IPS DF 4.7 (cell line): ENCODE results near the gene ECHS1.

Source experiments
- DNase-seq: peaks from one replicate; pipeline ENCODE4 v3.0.0-alpha.2; 2013; ENCODE audit warnings: low spot score; ENCODE audit errors: extremely low read depth

ECHS1 gene

GRCh38 chr10:133341983-133342382 is 31.2 kb downstream of the ECHS1 start:
- DNase-seq: no peak

GRCh38 chr10:133339708-133340380 is 33.3 kb downstream of the ECHS1 start:
- no peak for DNase-seq

GRCh38 chr10:133338080-133339071 is 34.8 kb downstream of the ECHS1 start:
- DNase-seq: no peak

- no peak for DNase-seq
These were observed 35.8 kb downstream of the ECHS1 start for GRCh38 chr10:133337370-133337725.

DNA sequence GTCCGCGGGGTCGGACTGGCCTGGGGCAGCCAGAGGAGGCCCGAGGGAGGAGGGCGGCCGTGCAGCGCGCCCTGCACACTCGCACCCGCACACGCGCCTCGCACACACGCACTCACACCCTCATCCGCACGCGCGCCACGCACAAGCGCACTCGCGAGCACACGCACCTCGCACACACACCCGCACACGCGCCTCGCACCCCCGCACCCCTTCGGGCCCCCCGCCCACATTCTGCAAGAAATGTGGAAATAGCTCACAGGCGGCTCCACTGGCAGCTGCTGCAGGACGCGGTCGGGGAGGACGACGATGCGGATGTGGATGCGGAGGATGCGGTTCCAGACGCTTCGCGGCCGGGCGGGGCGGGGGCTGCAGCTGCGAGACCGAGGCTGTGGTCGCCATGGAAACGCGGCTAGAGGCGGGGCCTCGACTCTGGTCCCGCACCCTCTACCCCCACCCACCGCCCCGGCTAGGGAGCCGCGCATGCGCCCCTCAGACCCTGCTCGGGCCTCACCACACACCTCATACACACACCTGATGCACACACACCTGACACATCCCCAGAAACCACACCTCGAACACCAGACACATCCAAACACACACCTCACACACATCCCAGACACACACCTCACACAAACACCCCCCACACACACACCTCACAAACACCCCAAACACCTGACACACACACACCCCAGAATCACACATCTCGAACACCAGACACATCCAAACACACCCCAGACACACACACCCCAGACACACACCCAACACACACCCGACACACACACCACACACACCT is 36.4 kb downstream of the ECHS1 start, which contains the start of gene CALY:
CALY (minus strand) TSS at position 320 of the 793 bp plus-strand sequence. CDS start 7,907 bp downstream, outside the sequence.
- no peak for DNase-seq

- DNase-seq: no peak
These were observed 37.0 kb downstream of the ECHS1 start for GRCh38 chr10:133336118-133336576.

DNA sequence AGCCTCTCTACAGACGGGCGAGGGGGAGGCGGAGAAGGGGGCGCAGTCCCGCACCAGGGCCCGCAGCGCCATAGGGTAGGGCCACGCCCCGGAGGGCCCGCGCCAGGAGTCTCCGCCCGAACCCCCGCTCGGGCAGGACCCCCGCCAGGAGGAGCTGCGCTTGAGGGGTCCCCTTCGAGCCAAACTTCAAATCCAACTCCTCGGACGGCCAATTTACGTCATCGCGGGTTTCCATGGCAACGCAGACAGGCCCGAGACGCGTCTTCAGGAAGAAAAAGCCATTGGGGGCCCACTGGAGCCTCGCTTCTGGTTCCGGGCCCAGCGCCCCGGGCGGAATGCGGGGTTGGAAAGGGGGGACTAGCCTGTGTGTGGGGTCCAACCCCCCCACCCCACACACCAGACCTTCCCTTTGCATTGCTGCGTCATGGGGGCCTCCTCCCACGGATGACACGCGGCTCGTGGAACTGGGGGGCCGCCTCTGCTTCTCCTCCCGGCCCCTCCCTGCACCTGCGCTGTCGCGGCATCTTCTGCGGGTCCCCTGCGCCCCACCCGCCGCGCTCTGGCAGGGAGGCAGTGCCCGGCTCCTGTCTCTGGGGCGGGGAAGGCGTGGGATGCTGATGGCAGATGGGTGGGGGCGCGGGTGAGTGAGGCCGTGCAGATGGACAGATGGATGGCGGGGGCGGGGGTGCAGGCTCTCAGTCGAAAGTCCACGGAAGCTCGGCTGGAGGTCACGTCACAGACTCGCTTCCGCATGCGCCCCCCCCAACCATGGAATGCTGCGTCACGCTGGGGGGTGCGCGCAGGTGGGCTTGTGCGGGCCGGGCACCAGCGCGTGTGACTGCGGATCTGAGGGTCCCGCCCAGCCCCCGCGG is 37.7 kb downstream of the ECHS1 start:
- no peak for DNase-seq

GRCh38 chr10:133334503-133335245 is 38.5 kb downstream of the ECHS1 start:
- no peak for DNase-seq

DNA sequence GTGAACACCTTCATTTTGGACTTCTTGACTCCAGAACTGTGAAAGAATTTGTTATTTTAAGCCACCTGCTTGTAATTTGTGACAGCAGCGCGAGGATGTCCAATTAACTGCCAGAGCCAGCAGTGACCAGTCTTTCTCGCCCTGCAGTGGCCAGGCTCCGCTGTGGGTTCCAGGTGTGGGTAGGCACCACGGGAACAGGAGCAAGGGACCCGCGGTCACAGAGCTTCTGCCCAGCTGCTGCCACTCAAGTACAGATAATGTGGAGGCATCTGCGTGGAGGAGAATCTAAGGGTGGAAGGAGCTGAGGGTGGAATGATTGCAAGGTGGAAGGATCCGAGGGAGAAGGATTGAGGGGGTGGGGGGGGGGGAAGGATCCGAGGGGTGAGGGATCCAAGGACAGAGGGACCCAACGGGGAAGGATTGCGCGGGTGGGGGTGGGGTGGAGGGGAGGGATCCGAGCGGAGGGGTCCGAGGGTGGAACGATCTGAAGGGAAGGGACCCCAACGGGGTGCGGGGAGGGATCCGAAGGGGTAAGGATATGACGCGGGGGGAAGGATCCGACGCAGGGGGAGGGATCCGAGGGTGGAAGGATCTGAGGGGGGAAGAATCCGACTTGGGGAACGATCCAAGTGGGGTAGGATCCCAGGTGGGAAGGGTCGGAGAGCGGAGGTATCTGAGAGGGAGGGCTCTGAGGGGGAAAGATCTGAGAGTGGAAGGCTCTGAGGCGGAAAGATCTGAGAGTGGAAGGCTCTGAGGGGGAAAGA is 40.0 kb downstream of the ECHS1 start:
- no peak for DNase-seq

DNA sequence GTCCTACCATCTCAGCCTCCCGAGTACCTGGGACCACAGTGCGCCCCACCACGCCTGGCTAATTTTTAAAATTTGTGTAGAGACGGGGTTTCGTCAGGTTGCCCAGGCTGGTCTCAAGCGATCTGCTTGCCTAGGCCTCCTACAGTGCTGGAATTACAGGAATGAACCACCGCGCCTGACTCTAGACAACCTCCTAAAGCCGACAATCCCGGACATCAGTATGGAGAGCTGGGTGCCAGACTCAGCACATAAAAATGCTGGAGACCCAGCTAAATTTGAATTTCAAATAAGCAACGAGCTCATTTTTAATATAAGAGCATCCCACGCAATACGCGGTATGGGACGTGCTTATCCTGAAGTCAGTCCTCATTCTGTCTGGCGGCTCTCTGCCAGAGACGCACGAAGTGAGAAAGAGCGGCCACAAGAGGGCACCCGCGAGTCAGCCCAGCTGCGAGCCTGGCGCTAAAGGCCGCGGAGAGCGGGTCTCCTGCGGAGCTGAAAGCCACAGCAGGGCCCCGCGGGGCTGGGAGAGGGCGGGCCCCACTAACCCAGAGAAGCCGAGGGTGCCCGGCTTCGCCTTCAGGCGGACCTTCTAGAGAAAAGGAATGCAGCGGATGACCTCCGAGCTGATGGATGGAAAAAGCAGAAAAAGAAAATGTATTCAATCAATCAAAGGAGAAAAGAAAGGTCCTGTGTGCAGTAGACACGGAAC is 43.5 kb downstream of the ECHS1 start:
- DNase-seq: no peak

- DNase-seq: no peak
These were observed 44.5 kb downstream of the ECHS1 start for GRCh38 chr10:133328358-133329343.

DNA sequence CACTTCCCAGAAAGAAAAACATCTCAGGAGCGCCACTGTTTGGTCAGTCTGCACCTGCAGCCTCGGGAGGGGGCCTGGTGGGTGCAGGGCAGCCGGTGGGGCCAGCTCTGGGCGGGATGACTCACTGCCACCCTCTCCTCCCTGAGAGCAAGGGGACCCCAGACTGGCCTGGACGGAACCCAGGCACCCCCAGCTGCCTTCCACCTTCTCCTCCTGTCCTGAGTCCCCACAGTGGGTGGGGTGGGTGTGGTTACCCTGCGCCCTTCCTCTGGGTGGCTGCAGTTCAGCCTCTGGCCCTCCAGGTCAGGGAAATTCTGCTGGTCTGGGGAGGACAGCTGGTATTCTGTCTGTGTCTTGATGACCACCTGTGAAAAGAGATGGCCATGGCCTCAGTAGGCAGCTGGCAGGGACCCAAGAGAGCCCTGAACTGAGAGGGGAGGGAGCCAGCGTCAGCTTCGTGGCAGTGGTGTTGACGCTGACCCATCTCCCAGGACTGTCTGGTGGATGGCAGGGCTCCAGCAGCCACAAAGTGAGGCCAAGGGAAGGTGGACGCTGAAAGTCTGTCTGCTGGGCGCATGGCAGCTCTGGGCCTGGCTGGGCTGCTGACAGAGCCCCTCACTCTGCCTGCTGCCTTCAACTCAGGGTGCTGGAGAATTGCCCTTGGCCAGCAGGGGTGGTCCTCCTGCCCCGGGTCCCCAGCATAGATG is 45.4 kb downstream of the ECHS1 start:
- no peak for DNase-seq

DNA sequence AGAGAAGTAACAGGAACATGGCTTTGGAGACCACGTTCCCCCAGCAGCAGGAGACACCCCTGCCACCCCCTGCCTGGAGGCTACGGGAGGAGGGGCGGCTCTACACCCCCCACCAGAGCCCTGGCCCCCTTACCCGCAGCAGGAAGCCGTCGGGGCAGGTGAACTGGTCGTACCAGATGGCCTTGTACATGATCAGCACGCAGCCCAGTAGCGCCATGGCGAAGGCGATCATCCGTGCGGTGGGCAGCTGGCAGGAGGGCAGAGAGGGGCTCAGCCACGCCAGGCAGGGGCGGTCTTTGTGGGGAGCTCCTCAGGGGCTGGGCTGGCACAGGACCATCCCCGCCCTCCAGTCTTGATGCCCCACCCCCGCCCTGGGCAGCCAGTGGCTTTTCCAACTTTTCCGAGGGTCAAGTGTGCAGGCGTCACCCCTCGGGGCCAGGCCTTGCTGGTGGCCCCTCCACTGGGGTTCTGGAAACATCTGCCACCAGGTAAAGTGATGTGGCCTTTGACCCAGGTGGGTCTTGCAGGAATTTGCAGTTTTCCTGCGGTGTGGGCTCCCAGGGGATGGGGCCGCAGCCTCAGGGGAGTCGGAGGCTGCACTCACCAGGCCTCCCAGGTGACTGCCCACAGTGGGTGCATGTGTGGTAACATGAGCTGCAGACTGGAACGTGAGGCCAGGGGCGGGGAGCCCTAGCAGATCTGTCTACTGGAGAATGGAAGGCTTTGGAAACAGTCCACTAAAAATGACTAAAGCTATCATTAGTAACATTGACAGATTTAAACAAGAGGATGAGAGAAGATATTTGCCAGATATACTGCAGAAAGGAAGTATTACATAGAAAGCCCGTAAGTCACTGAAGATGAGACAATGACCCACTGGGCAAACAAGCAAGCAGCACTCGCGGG is 46.2 kb downstream of the ECHS1 start:
- DNase-seq: no peak

GRCh38 chr10:133326223-133326551 is 47.0 kb downstream of the ECHS1 start:
- DNase-seq: no peak

DNA sequence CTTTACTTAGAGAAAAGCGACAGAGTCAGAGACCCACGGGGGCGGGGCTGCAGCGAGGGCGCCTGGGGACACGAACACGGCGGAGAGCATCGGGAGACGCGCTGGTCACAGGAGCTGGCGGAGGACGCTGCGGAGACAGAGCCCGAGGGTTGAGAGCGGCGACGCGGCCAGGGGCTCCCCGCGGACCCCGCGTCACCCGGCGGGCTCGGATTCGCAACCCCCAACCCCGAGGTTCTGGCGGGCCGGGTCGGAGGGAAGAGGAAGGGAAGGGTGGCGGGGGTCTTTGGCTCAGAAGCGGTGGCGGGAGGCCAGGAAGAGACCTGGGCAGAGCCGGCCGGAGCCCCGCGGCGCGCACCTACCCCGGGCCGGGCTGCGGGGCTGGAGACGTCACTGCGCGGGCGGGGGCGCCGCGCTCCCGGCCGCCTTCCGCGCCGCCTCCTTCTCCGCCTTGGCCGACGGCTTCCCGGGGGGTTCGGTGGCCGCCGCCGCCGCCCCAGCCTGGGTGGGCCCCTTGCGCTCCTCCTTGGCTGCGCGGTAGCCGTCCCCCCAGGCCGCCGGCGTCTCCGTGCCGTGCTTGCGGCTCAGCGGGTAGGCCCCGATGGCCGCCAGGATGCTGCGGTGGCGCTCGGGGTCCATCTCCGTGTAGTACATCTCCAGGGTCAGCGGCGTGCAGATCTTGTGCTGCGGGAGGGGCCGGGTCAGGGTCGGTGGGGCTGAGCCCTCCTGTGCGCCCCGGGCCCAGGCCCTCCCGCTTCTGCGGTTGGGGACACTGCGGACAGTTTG is 47.5 kb downstream of the ECHS1 start:
- no peak for DNase-seq
